Occipital lobe (tissue), 2 donors: Measurements from ENCODE around the gene TBL1Y. TPM values are rescaled to one million over a fixed set of nuclear protein-coding genes. Genes with fewer than 3 reads are reported as not detected.
A peak's percentile ranks its signal among the peaks of the same experiment; 100 is the strongest.
"Not testable (repeated sequence)": the region's sequence is repeated elsewhere in the genome, so short reads cannot be mapped to it uniquely, and the experiment has no call there.

Source experiments
- DNase-seq: peaks from one replicate; lab custom pipeline; 2025; lab: John Stamatoyannopoulos, UW
- total RNA-seq: library from RNA; depleted of rRNA; stranded (reverse); fragments of >200 nt; gene quantifications from one replicate; pipeline ENCODE4 v1.2.3, GENCODE V29; 2014

TBL1Y gene
- total RNA-seq, 1 donor from 2014 or later = not detected

- DNase-seq = no peak
These were observed 168.2 kb downstream of the TBL1Y start for GRCh38 chrY:7078725-7079124.

- DNase-seq = not testable (repeated sequence)
These were observed 170.1 kb downstream of the TBL1Y start for GRCh38 chrY:7080548-7080947.

GRCh38 chrY:7085606-7086005 lies 175.1 kb downstream of the TBL1Y start:
- peak; percentile 2 for DNase-seq

- no peak for DNase-seq
These were observed 182.3 kb downstream of the TBL1Y start for GRCh38 chrY:7092836-7093235.

GRCh38 chrY:7094365-7094764 lies 183.9 kb downstream of the TBL1Y start:
- no peak for DNase-seq

- no peak for DNase-seq
These were observed 186.5 kb downstream of the TBL1Y start for GRCh38 chrY:7097021-7097420.

GRCh38 chrY:7099742-7100141 lies 189.2 kb downstream of the TBL1Y start:
- no peak for DNase-seq

- no peak for DNase-seq
These were observed 192.2 kb downstream of the TBL1Y start for GRCh38 chrY:7102680-7103079.

GRCh38 chrY:7107179-7107578 lies 196.7 kb downstream of the TBL1Y start:
- DNase-seq = no peak

GRCh38 chrY:7110086-7110485 lies 199.6 kb downstream of the TBL1Y start:
- DNase-seq = no peak

- no peak for DNase-seq
These were observed 205.4 kb downstream of the TBL1Y start for GRCh38 chrY:7115871-7116270.

GRCh38 chrY:7122202-7122601 lies 211.7 kb downstream of the TBL1Y start:
- no peak for DNase-seq

GRCh38 chrY:7125136-7126056 lies 214.9 kb downstream of the TBL1Y start:
- no peak for DNase-seq

GRCh38 chrY:7128211-7128610 lies 217.7 kb downstream of the TBL1Y start:
- no peak for DNase-seq

Other genes starting within 250 kb of the TBL1Y start
- gene AMELY, start 1.1 kb downstream of the TBL1Y start, total RNA-seq = not detected